DMS79 treated with DMSO at 0.1 percent for 48 hours (cell line): ENCODE measurements around the gene NEK11.

Source experiments
- DNase-seq: peaks from one replicate; lab custom pipeline; 2025; lab: John Stamatoyannopoulos, UW

NEK11 gene, protein sequence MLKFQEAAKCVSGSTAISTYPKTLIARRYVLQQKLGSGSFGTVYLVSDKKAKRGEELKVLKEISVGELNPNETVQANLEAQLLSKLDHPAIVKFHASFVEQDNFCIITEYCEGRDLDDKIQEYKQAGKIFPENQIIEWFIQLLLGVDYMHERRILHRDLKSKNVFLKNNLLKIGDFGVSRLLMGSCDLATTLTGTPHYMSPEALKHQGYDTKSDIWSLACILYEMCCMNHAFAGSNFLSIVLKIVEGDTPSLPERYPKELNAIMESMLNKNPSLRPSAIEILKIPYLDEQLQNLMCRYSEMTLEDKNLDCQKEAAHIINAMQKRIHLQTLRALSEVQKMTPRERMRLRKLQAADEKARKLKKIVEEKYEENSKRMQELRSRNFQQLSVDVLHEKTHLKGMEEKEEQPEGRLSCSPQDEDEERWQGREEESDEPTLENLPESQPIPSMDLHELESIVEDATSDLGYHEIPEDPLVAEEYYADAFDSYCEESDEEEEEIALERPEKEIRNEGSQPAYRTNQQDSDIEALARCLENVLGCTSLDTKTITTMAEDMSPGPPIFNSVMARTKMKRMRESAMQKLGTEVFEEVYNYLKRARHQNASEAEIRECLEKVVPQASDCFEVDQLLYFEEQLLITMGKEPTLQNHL

DNA sequence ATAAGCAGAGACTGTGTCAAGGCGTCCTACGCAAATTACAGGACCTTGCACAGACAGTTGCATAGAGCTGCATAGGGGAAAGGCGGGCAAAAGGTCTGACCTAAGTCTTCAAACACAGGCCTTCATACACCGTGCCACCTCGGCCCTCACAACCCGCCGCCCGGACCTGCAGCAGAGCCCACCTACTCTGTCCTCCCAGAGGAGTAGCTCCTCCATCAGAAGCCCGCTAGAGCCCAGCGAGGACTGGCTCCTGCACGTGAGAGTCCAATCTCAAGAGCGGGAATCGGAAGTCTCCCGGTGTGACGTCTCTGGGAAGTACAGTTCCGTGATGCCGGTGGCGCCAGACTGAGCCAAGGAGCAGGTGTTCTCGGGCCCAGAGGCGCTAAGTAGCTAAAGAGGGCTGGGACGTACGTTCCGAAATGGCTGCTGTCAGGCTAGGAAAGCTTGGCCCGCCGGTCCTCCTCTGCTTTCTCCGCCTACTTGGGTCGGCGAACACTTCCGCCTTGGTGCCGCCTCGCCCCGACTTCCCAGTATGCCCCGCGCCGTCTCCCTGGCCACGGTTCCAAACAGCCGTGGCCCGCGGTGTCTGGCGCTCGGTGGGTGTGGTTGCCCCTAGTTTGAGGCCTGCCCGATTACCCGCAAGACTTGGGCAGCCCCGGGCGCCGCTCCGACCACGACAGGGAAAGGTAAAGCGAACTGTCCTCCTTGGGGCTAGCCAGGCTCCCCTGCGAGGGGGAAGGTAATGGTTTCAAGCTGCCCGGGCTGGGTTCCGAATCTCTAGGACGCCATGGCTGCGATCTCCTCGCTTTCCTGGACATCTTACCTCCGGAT, at the start of gene NEK11, which contains the start of gene ASTE1:
Gene NEK11 (plus strand): TSS at position 557 of the 831 bp plus-strand sequence. CDS start 2,832 bp downstream, outside the sequence.
Gene ASTE1 (minus strand): TSS at position 505 of the 831 bp plus-strand sequence. CDS start 1,519 bp downstream, outside the sequence.
- peak; percentile 90 for DNase-seq

DNA sequence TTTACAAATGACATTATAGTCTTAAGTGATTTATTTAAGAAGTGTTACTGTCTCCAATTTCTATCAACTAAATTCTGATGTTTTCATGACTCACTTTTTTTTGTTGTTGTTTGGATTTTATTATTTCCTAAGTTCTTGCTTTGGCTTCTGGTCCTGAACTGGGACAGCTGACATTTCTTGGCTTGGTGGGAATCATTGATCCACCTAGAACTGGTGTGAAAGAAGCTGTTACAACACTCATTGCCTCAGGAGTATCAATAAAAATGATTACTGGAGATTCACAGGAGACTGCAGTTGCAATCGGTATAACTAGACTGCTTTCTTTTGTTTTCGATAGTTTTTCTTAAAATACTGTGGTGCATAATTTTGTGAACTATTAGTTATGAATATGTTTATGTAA, 47.6 kb upstream of the NEK11 start:
- DNase-seq, result no peak

DNA sequence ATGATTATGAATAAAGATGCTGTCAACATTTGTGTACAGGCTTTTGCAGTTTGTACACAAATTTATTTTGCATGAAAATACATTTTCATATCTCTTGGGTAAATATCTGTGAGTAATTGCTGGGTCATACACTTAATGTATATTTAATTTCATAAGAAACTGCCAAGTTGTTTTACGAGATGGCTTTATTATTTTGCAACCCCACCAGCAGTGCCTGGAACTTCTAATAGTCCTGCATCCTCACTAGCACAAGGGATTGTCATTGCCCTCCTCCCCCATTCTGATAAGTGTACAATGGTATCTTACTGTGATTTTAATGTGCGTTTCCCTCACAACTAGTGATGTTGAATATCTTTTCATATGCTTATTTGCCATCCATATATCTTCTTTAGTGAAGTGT, 45.2 kb upstream of the NEK11 start:
- no peak for DNase-seq

DNA sequence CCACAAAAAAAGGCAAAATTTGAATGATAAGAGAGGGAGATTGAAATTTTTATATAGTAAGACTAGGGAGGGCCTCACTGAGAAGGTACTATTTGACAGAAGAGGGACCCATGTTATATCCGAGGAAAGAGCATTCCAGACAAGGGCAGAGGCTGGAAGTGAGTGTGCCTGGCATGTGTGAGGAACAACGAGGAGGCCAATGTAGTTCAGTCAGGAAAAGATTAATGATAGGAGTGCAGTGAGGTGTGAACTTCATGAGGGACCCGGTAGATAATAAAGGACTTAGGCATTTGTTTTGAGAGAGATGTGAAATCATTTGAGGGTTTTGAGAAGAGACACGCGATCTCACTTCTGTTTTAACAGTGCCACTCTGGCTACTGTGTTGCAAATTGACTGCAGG, 36.4 kb upstream of the NEK11 start:
- no peak for DNase-seq

DNA sequence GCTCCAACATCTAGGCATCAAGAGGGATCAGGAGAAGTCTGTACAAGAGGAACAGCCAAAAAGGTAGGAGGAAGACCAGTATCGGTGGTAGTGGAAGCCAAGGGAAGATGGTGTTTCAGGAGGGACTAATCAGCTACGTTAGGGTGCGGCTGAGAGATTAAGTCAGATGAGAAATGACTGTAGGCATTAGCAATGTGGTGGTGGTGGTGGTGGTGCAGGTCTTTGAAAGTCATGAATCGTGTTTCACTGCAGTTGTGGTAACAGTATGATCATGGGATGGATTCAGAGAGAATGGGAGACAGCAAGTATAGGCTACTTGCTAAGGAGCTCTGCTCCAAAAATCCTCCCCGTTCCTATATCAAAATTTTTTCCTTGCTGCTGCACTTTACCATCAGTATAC, 35.6 kb upstream of the NEK11 start:
- no peak for DNase-seq

DNA sequence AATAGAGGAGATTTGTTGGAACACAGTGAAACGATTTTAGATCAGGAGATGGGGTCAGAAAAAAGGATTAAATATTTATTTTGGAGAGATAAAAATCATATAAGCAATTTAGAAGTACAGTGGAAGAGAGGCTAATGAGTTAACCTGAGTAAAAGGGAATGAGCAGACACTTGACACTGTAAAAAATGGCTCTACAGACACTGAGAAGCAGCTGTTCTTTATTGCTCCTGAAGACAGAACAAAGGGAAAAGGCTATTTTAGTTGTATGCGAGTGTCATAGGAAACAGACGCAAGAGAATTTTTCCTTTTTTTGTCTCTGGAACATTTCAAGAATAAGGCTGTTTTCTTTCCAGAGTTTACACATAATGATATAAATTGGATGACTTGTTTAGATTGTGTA, 34.3 kb upstream of the NEK11 start:
- peak; percentile 17 for DNase-seq

DNA sequence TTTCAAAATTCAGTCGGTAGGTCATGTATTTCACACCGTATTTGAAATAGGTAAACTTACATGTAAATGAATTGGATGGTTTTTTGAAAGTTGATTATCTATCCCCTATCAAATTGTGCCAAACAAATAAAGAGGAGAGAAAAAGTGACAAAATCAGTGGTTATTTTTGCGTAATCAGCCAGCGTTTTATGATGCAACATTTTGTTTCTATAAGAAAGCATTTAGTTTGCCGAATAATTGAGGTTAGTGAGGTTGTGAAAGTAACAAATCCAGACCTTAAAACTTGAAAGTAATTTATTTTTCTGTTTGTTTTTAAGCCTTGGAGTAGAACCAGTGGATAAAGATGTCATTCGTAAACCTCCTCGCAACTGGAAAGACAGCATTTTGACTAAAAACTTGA, 29.4 kb upstream of the NEK11 start:
- DNase-seq, result no peak

DNA sequence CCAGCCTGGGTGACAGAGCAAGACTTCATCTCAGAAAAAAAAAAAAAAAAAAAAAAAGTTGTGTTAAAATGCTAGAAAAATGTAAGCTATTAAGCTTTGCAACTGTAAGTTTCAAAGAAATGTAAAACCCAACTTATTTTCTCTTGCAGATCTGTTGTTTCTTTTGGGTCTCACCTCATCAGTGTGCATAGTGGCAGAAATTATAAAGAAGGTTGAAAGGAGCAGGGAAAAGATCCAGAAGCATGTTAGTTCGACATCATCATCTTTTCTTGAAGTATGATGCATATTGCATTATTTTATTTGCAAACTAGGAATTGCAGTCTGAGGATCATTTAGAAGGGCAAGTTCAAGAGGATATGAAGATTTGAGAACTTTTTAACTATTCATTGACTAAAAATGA, 25.6 kb upstream of the NEK11 start:
- DNase-seq, result no peak

DNA sequence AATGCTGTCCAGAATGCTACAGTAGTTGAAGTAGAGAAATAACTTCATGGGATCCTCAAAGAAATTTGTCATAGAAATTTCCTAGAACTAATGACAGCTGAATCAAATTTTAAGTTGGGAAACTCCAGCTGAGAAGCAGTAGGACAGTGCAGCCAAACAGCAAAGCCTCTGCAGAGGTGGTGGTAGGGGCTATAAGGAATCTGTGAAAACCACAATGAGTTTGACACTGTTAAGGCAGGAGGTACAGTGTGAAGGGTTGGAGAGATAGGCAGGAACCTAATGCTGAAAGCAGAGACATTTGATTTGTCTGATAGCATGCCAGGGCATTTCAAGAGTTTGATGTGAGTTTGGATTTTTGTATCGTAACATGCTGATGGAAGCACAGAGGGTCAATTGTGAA, 22.1 kb upstream of the NEK11 start:
- no peak for DNase-seq

DNA sequence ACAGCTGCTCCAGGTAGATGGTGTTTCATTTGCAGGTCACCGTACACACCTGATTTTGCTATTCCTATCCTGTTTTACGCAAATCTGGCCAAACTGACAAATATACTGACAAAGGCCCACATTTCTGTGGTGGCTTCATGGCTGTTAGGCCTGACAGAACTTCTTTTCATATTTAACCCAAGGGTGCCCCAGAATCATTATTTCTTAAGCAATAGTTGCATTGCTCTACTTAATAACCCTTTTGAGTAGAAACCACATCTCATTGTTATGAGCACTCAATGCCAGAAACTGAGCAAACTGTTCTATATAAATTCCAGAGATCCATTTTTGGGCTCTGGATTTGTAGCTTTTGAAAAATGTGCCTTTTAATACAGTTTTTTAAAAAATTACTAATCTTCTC, 19.4 kb upstream of the NEK11 start:
- no peak for DNase-seq

DNA sequence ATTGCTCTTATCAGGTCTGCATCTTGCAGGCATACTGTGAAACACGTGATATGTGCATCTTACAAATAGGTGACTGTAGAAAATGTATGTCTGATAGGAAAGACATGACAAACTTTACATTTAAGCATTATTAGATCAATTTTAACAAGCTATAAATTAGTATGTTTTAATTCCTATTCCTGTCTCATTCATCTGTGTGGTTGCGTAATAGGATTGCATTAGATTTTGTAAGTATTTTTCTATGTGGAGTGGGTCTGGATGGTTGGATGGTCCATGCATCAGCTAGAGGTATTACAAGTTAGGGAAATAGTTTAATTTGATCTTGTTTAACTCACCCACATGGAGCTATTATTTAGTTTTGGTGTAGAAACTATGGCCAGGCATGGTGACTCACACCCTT, 18.9 kb upstream of the NEK11 start:
- DNase-seq, result no peak

DNA sequence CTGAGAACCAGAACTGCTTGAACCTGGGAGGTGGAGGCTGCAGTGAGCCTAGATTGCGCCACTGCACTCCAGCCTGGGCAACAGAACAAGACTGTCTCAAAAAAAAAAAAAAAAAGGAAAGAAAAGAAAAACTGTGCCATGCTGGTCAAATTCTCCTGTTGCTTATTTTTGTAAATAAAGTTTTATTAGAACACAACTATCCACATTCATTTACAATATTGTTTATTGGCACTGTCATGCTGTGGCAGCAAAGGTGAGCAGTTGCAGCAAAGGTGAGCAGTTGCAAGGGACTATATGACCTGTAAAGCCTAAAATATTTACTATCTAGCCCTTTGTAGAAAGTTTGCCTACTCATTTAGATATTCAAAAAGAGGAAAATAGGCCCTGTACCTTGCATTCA, 18.4 kb upstream of the NEK11 start:
- no peak for DNase-seq

DNA sequence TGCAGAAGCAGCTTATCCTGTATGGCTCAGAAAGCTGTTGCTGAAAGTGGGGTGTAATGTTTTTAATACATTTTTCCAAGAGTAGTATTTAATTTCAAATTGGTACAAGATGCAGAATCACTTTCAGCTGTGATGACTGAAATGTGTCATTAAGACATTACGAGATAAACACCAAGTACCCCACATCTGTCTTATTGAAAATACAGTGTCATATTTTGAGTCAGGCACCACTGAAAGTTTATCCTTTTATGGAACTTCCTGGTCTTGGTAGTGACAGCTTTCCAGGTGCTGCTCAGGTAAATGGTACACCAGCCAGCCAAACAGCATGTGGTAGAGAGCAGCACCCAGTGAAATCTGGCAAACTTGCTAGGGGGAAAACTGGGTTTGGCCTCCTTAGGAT, 17.0 kb upstream of the NEK11 start:
- no peak for DNase-seq

DNA sequence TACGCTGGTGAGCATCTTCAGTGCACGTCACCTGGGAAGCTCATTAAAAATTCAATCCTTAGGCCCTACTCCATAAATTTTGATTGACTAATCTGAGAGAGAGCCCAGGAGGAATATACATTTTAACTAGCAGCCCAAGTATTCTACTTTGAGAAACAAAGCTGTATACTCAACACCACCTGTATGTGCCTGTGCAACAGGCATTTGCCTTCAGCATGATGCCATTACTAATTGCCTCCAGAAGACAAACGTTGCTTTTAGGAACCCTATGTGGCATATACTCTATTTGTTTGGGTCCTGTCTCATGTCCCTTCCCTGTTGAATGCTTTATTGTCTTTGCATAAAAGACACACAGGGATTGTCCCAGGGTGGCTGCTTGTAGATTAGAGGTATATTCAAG, 7.7 kb upstream of the NEK11 start:
- no peak for DNase-seq

DNA sequence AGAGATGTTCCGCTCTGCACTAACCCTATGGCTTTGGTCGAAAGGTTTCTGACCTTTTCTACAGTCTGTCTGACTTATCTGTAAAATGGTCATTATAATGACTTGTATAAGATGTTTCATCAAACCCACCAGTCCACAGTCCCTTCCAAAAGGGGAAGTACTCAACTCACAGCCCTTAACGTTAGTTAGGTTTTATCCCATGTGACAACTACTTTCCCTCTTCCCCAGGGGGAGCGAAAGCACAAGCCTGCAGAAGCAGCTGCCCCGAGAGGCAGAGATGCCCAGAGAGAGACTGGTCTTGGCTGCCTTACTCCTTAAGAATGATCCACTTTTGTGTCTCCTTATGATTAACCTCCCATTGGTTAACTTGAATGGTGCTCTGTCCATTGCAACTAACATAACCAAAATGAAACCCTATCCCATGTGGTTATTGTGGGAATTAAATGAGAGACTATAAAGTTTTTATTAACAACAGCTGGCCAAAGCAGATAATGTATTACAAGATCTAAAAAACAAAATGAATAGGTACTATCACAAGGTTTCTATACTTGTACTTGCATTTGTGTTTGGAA, 6.5 kb upstream of the NEK11 start:
- no peak for DNase-seq

DNA sequence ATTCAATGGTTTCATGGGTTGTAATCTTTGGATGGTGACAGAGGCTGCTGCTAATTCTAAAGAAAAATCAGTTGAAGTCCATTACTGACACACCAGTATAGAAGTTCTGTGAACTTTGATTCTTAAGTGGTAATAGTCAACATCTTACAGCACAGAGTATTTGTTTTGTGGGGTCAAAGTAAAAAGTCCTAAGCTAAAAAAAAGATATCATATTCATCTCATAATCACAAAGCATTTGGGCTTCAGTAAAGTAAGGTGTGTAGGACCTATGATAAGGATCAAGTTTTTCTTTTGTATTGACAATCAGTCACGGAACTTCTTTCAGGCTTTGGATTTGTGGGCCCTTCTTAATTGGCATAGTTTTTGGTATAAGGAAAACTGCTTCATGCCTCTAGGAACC, 1.1 kb upstream of the NEK11 start:
- DNase-seq, result no peak

DNA sequence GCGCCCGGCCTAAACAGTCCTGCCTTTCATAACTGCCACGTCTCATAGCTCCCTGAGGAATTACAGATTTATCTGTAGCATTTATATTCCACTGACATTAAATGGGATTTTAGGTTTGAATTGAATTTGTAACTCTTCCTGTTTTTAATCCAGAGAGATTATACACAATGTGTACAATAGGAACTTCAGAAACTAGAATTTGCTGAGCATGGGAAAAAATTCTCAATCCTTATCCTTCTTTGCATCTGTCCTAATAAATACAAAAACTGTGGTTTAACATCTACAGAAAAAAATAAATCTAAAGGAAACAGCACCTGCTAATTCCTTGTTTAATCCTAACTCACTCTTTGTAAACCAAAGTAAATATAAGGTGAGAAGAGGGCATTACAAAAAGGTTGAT, 2.2 kb downstream of the NEK11 start:
- DNase-seq, result no peak

DNA sequence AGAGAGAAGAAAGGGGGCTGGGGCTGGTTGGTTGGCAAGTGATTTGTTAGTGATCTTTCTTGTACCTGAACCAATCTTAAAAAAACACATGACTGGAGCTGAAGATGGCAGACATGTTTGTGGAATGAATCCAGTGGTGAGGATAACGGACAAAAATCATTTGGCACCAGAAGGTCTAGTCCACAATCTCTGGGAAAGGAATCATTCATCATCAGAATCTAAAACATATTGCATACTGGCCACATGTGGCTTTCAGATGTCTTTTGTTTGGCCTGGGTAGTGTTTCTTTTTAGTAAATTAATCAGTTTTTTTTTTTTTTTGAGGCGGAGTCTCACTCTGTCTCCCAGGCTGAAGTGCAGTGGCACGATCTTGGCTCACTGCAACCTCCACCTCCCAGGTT, 5.0 kb downstream of the NEK11 start:
- no peak for DNase-seq

DNA sequence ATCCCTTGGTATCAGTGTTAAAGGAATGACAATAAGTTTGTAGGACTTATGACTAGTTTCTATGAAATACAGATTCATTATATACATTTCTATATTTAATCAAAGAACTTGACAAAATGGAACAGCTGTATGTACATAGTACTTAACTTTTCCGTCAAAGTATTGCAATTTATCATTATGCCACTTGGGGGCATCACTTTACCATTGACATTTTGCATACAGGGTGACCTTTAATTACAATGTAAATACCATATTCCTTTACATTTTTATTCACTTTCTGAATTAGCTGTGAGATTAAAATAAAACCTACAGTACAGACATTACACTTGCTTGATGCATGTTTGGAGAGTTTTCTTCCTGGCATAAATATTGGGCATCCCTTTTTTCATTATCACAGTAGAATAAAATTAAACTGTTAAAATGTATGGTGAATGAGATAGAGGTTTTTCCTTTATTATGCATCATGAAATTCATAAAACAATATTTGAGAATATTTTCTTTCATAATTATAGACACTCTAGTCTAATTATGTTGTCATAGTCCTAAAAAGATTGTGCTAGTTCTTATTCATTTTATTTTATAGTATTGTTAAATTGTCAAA, 6.9 kb downstream of the NEK11 start:
- DNase-seq, result peak; percentile 49

DNA sequence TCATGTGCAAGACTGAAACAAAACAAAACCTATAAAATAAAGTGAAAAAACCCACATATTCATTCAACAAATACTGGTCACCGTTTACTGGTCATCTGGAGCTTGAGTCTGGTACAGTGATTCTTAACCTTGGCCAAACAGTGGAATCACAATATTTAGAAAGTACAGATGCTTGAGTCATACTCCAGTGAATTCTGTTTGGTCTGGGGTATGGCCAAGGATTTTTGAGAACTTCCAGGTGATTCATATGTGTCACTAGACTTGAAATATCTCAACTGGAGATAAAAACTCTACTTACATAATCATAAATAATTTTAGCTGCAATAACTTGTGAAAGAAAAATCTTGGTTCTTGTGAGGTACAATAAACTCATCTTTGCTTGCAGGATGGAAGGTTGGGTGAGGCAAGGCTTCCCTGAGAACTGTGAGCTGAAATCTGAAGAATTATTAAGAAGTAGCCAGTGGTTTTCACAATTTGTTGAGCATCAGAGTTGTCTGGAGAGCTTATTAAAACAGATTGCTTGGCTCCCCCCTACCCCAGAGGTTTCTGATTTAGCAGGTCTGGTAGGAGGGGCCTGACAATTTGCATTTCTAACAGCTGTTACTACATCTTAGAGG, 9.6 kb downstream of the NEK11 start:
- no peak for DNase-seq

DNA sequence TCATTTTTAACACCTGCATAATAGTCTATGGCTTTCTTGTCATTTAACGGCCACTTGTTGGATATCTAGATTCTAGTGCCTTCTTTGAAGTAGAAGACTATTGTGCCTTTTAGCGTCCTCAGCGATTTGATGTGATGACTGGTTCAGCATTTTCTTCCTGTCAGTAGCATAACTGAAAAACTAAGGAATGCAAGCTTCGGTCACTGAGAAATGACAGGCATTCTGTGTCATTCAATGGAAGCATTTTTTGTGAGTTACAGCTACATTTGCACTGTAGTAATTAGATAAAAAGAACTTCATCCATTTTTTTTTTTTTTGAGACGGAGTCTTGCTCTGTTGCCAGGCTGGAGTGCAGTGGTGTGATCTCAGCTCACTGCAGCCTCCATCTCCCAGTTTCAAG, 10.3 kb downstream of the NEK11 start:
- no peak for DNase-seq

DNA sequence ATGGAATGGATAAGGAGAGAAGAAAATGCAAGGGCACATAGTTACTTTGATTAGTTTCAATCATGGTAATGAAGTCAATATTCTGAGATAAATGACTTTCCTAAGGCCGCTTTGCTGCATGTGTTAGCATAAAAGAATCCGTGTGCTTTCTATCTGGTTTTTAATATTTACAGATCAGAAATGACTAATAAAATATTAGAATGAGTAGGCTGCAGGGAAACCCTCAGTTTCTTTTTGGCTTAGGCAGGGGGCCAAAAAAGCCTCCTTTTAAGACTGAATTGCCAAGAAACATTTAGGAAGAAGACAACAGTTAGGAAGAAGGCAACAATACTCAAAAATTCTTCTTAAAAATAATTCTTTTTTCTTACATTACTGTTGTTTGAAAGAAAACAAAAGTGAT, 11.6 kb downstream of the NEK11 start:
- no peak for DNase-seq
